Stimulated activated naive B cell treated with anti-CD40 and anti-IgM and Interleukin-4, amounts not matched to agents 10 μg/mL and 1 μg/mL and 100 μg/mL, for 72 hours (primary cell): ENCODE data around the gene ALPK1.
"Not testable (repeated sequence)": the region's sequence is repeated elsewhere in the genome, so short reads cannot be mapped to it uniquely, and the experiment has no call there.

Source experiments
- ATAC-seq, 2 donors: fragments of 150-1000 bp; cut with Tn5 transposase; replicated peaks; 2 replicates each; pipeline ENCODE4 v1.10.0; 2021; ENCODE audit warnings: moderate library complexity in 1 of 2
- DNase-seq: peaks from one replicate; pipeline ENCODE4 v3.0.0; 2021
- H3K27ac Mint-ChIP-seq: one replicate; pipeline ENCODE4 v1.8.0; 2022; ENCODE audit warnings: mild to moderate bottlenecking, mixed read lengths
- H3K27me3 Mint-ChIP-seq, 2 donors: one replicate each; pipeline ENCODE4 v1.8.0; 2022; ENCODE audit warnings: mixed read lengths in 2 of 2
- H3K36me3 Mint-ChIP-seq, 2 donors: one replicate each; pipeline ENCODE4 v1.8.0; 2022; ENCODE audit warnings: mixed read lengths in 2 of 2, mild to moderate bottlenecking in 1 of 2
- H3K4me1 Mint-ChIP-seq, 2 donors: one replicate each; pipeline ENCODE4 v1.8.0; 2022; ENCODE audit warnings: mixed read lengths in 2 of 2, mild to moderate bottlenecking in 1 of 2
- H3K4me3 Mint-ChIP-seq, 2 donors: one replicate each; pipeline ENCODE4 v1.8.0; 2022; ENCODE audit warnings: mild to moderate bottlenecking in 2 of 2, mixed read lengths in 2 of 2, moderate library complexity in 1 of 2
- H3K9me3 Mint-ChIP-seq, 2 donors: one replicate each; pipeline ENCODE4 v1.8.0; 2022; ENCODE audit warnings: mixed read lengths in 2 of 2, mild to moderate bottlenecking in 1 of 2

Gene ALPK1

GRCh38 chr4:112279025-112279881, 17.9 kb upstream of the ALPK1 start:
- DNase-seq, result no peak
- ATAC-seq, result peak; percentile 85 to 91
- no peaks in the 10 kb centered on the region for H3K27me3 Mint-ChIP-seq
- peaks cover 38 to 65% of the 10 kb centered on the region in 2 donors for H3K4me1 Mint-ChIP-seq
- peak overlapping the region; percentile 76 to 80 for H3K4me3 Mint-ChIP-seq
- H3K36me3 Mint-ChIP-seq, result peaks cover 26 to 45% of the 10 kb centered on the region in 2 donors
- peak overlapping the region; percentile 79 for H3K27ac Mint-ChIP-seq
- H3K9me3 Mint-ChIP-seq, result peaks cover 0 to 5% of the 10 kb centered on the region in 2 donors

- ATAC-seq, result peak in 1 of 2 donors; percentile 17
- H3K27me3 Mint-ChIP-seq, result no peaks in the 10 kb centered on the region
- peaks cover 26 to 44% of the 10 kb centered on the region in 2 donors for H3K36me3 Mint-ChIP-seq
- H3K4me1 Mint-ChIP-seq, result peaks cover 39 to 69% of the 10 kb centered on the region in 2 donors
- no peak for DNase-seq
- H3K9me3 Mint-ChIP-seq, result peaks cover 0 to 5% of the 10 kb centered on the region in 2 donors
- H3K4me3 Mint-ChIP-seq, result peak overlapping the region; percentile 76 to 80
- peak overlapping the region; percentile 22 for H3K27ac Mint-ChIP-seq
Measured at GRCh38 chr4:112279882-112280315, 17.3 kb upstream of the ALPK1 start.

- DNase-seq, result no peak
- peaks cover 26 to 41% of the 10 kb centered on the region in 2 donors for H3K36me3 Mint-ChIP-seq
- H3K4me1 Mint-ChIP-seq, result peaks cover 41 to 71% of the 10 kb centered on the region in 2 donors
- no peak for ATAC-seq
- peak overlapping the region; percentile 79 for H3K27ac Mint-ChIP-seq
- H3K9me3 Mint-ChIP-seq, result peaks cover 0 to 5% of the 10 kb centered on the region in 2 donors
- no peaks in the 10 kb centered on the region for H3K27me3 Mint-ChIP-seq
- peak overlapping the region; percentile 65 to 76 for H3K4me3 Mint-ChIP-seq
Measured at GRCh38 chr4:112280386-112281056, 16.6 kb upstream of the ALPK1 start.

- not testable (repeated sequence) for H3K4me3 Mint-ChIP-seq, H3K27me3 Mint-ChIP-seq, DNase-seq, ATAC-seq, H3K9me3 Mint-ChIP-seq
- Mint-ChIP-seq H3K36me3 (peaks cover 22 to 33% of the 10 kb centered on the region in 2 donors), H3K4me1 (peaks cover 43 to 78% of the 10 kb centered on the region in 2 donors), H3K27ac (peak overlapping the region; percentile 37)
Measured at GRCh38 chr4:112281895-112282398, 15.2 kb upstream of the ALPK1 start.

- Mint-ChIP-seq H3K4me1 (peaks cover 47 to 79% of the 10 kb centered on the region in 2 donors), H3K4me3 (peak overlapping the region; percentile 66), H3K27ac (peak overlapping the region; percentile 31), H3K9me3 (peaks cover 0 to 5% of the 10 kb centered on the region in 2 donors), H3K27me3 (no peaks in the 10 kb centered on the region), H3K36me3 (peaks cover 19 to 23% of the 10 kb centered on the region in 2 donors)
- ATAC-seq, result no peak
- no peak for DNase-seq
Measured at GRCh38 chr4:112282860-112283667, 14.1 kb upstream of the ALPK1 start.

- Mint-ChIP-seq H3K36me3 (peaks cover 19% of the 10 kb centered on the region in 2 donors), H3K9me3 (peaks cover 0 to 5% of the 10 kb centered on the region in 2 donors), H3K27ac (peak overlapping the region; percentile 97), H3K4me3 (peak overlapping the region; percentile 94 to 96), H3K27me3 (no peaks in the 10 kb centered on the region), H3K4me1 (peaks cover 45 to 80% of the 10 kb centered on the region in 2 donors)
- DNase-seq, result no peak
- ATAC-seq, result no peak
Measured at GRCh38 chr4:112284166-112284565, 13.0 kb upstream of the ALPK1 start.

- peaks cover 46 to 80% of the 10 kb centered on the region in 2 donors for H3K4me1 Mint-ChIP-seq
Measured at GRCh38 chr4:112284662-112285411, 12.3 kb upstream of the ALPK1 start.

GRCh38 chr4:112287258-112287989, 9.7 kb upstream of the ALPK1 start:
- H3K4me1 Mint-ChIP-seq, result peaks cover 40 to 62% of the 10 kb centered on the region in 2 donors
- H3K9me3 Mint-ChIP-seq, result peaks cover 0 to under 1% of the 10 kb centered on the region in 2 donors
- H3K27me3 Mint-ChIP-seq, result no peaks in the 10 kb centered on the region
- peaks cover 6% of the 10 kb centered on the region in 2 donors for H3K36me3 Mint-ChIP-seq
- no peak for DNase-seq
- peak overlapping the region; percentile 33 to 70 for H3K4me3 Mint-ChIP-seq
- no peak for ATAC-seq
- peak overlapping the region; percentile 92 for H3K27ac Mint-ChIP-seq

More at GRCh38 chr4:112284662-112285411, 12.3 kb upstream of the ALPK1 start:
- Mint-ChIP-seq H3K4me3 (peak overlapping the region; percentile 94 to 96), H3K27ac (peak overlapping the region; percentile 97), H3K9me3 (peaks cover 0 to 5% of the 10 kb centered on the region in 2 donors), H3K27me3 (no peaks in the 10 kb centered on the region), H3K36me3 (peaks cover 19% of the 10 kb centered on the region in 2 donors)
- peak; percentile 31 to 33 for ATAC-seq
- no peak for DNase-seq

- ATAC-seq, result no peak
- Mint-ChIP-seq H3K4me1 (peaks cover 32 to 52% of the 10 kb centered on the region in 2 donors), H3K4me3 (peak overlapping the region; percentile 26 to 34), H3K27me3 (no peaks in the 10 kb centered on the region), H3K27ac (peak overlapping the region; percentile 28), H3K36me3 (no peaks in the 10 kb centered on the region), H3K9me3 (no peaks in the 10 kb centered on the region)
- DNase-seq, result no peak
Measured at GRCh38 chr4:112288455-112288854, 8.7 kb upstream of the ALPK1 start.

- Mint-ChIP-seq H3K4me1 (peaks cover 27 to 42% of the 10 kb centered on the region in 2 donors), H3K36me3 (no peaks in the 10 kb centered on the region), H3K4me3 (peak overlapping the region; percentile 38 to 62), H3K9me3 (no peaks in the 10 kb centered on the region), H3K27me3 (no peaks in the 10 kb centered on the region), H3K27ac (no peak overlapping the region)
- no peak for ATAC-seq
- DNase-seq, result no peak
Measured at GRCh38 chr4:112289407-112290253, 7.5 kb upstream of the ALPK1 start.

- Mint-ChIP-seq H3K9me3 (no peaks in the 10 kb centered on the region), H3K27ac (no peak overlapping the region), H3K4me3 (no peak overlapping the region), H3K36me3 (no peaks in the 10 kb centered on the region), H3K4me1 (peaks cover 24 to 37% of the 10 kb centered on the region in 2 donors), H3K27me3 (no peaks in the 10 kb centered on the region)
- DNase-seq (no peak), ATAC-seq (peak in 1 of 2 donors; percentile 33)
Measured at GRCh38 chr4:112290341-112290740, 6.8 kb upstream of the ALPK1 start.

GRCh38 chr4:112299721-112300120, 2.6 kb downstream of the ALPK1 start:
- DNase-seq (no peak), ATAC-seq (no peak)
- Mint-ChIP-seq H3K9me3 (no peaks in the 10 kb centered on the region), H3K27me3 (no peaks in the 10 kb centered on the region), H3K4me1 (peaks cover 5 to 10% of the 10 kb centered on the region in 2 donors), H3K4me3 (no peak overlapping the region), H3K27ac (no peak overlapping the region), H3K36me3 (no peaks in the 10 kb centered on the region)
